Activated effector memory CD4-positive, alpha-beta T cell treated with anti-CD3 and anti-CD28 coated beads, Interleukin-2, amount 50 U/mL, for 16 hours (primary cell): ENCODE results near the gene SEC24A.
"Not testable (repeated sequence)": the region's sequence is repeated elsewhere in the genome, so short reads cannot be mapped to it uniquely, and the experiment has no call there.

Experiments used
- DNase-seq: peaks from one replicate; pipeline ENCODE4 v3.0.0-alpha.2; 2020

The SEC24A gene

GRCh38 chr5:134651531-134651930, 2.9 kb downstream of the SEC24A start:
- DNase-seq, result no peak

GRCh38 chr5:134656690-134657089, 8.1 kb downstream of the SEC24A start:
- no peak for DNase-seq

- peak; percentile 17 for DNase-seq
These were observed 10.9 kb downstream of the SEC24A start for GRCh38 chr5:134659456-134659855.

- DNase-seq, result peak; percentile 6
These were observed 11.3 kb downstream of the SEC24A start for GRCh38 chr5:134659922-134660321.

- DNase-seq, result no peak
These were observed 14.4 kb downstream of the SEC24A start for GRCh38 chr5:134662971-134663370.

- DNase-seq, result no peak
These were observed 15.9 kb downstream of the SEC24A start for GRCh38 chr5:134664448-134664847.

- peak; percentile 30 for DNase-seq
These were observed 25.0 kb downstream of the SEC24A start for GRCh38 chr5:134673546-134673945.

GRCh38 chr5:134677357-134677756, 28.8 kb downstream of the SEC24A start:
- DNase-seq, result peak; percentile 27

GRCh38 chr5:134690144-134690543, 41.6 kb downstream of the SEC24A start:
- DNase-seq, result not testable (repeated sequence)

GRCh38 chr5:134692722-134693121, 44.1 kb downstream of the SEC24A start:
- DNase-seq, result no peak

GRCh38 chr5:134708301-134708700, 59.7 kb downstream of the SEC24A start:
- no peak for DNase-seq

- no peak for DNase-seq
These were observed 65.5 kb downstream of the SEC24A start for GRCh38 chr5:134714120-134714519.

- no peak for DNase-seq
These were observed 66.0 kb downstream of the SEC24A start for GRCh38 chr5:134714541-134714940.

- DNase-seq, result not testable (repeated sequence)
These were observed 66.9 kb downstream of the SEC24A start for GRCh38 chr5:134715466-134715865.

- no peak for DNase-seq
These were observed 76.3 kb downstream of the SEC24A start for GRCh38 chr5:134724872-134725271.

GRCh38 chr5:134732819-134733218, 84.2 kb downstream of the SEC24A start:
- no peak for DNase-seq

GRCh38 chr5:134735243-134735642, 86.7 kb downstream of the SEC24A start:
- no peak for DNase-seq

- no peak for DNase-seq
These were observed 87.7 kb downstream of the SEC24A start for GRCh38 chr5:134736173-134736812.

- peak; percentile 99 for DNase-seq
These were observed 89.8 kb downstream of the SEC24A start, which contains the start of gene CAMLG for GRCh38 chr5:134738133-134738962. Gene CAMLG, plus strand, starts transcription at chr5:134738548. Its CDS starts 73 bp downstream, at chr5:134738621.

GRCh38 chr5:134738963-134739661, 90.5 kb downstream of the SEC24A start:
- peak; percentile 66 for DNase-seq

- no peak for DNase-seq
These were observed 92.5 kb downstream of the SEC24A start for GRCh38 chr5:134741052-134741451.

- no peak for DNase-seq
These were observed 93.5 kb downstream of the SEC24A start for GRCh38 chr5:134742134-134742533.

GRCh38 chr5:134749415-134749814, 100.8 kb downstream of the SEC24A start:
- no peak for DNase-seq

GRCh38 chr5:134758176-134758503, 109.6 kb downstream of the SEC24A start:
- no peak for DNase-seq
